GM18858 (cell line): Measurements from ENCODE around the gene CYB561D1.
A peak's percentile ranks its signal among the peaks of the same experiment; 100 is the strongest.

Experiments used
- ATAC-seq: cut with Tn5 transposase; IDR thresholded peaks from one replicate; pipeline ENCODE4 v1.9.1; 2021; ENCODE audit not compliant: unreplicated experiment

CYB561D1 gene

GRCh38 chr1:109499661-109500536, 6.0 kb downstream of the CYB561D1 start:
- no peak for ATAC-seq

GRCh38 chr1:109500941-109501381, 7.1 kb downstream of the CYB561D1 start:
- ATAC-seq: no peak

- ATAC-seq: no peak
These were observed 7.9 kb downstream of the CYB561D1 start for GRCh38 chr1:109501644-109502363.

- no peak for ATAC-seq
These were observed 8.5 kb downstream of the CYB561D1 start for GRCh38 chr1:109502364-109502851.

GRCh38 chr1:109503935-109504334, 10.0 kb downstream of the CYB561D1 start:
- no peak for ATAC-seq

- ATAC-seq: no peak
These were observed 11.1 kb downstream of the CYB561D1 start for GRCh38 chr1:109504974-109505373.

- no peak for ATAC-seq
These were observed 14.3 kb downstream of the CYB561D1 start for GRCh38 chr1:109508001-109508872.

- ATAC-seq: no peak
These were observed 14.9 kb downstream of the CYB561D1 start for GRCh38 chr1:109508873-109509175.

- peak; percentile 42 for ATAC-seq
These were observed 15.6 kb downstream of the CYB561D1 start, which contains the start of gene AMIGO1 for GRCh38 chr1:109509176-109510134. Gene AMIGO1, minus strand, starts transcription at chr1:109509727. Its CDS starts 815 bp downstream, at chr1:109508912.

GRCh38 chr1:109513110-109513710, 19.3 kb downstream of the CYB561D1 start:
- ATAC-seq: no peak

- ATAC-seq: no peak
These were observed 21.0 kb downstream of the CYB561D1 start for GRCh38 chr1:109514846-109515245.

GRCh38 chr1:109516872-109517271, 23.0 kb downstream of the CYB561D1 start:
- no peak for ATAC-seq

GRCh38 chr1:109517337-109517736, 23.4 kb downstream of the CYB561D1 start:
- ATAC-seq: no peak

- no peak for ATAC-seq
These were observed 27.4 kb downstream of the CYB561D1 start for GRCh38 chr1:109521002-109521951.

GRCh38 chr1:109522026-109522425, 28.1 kb downstream of the CYB561D1 start:
- no peak for ATAC-seq

GRCh38 chr1:109523706-109524105, 29.8 kb downstream of the CYB561D1 start:
- no peak for ATAC-seq

GRCh38 chr1:109527098-109527811, 33.4 kb downstream of the CYB561D1 start:
- ATAC-seq: peak; percentile 72
